Lower lobe of right lung (tissue), 2 donors: ENCODE data around the gene SORCS1. TPM values are rescaled to one million over a fixed set of nuclear protein-coding genes. Genes with fewer than 3 reads are reported as not detected.

ENCODE experiments used
- ATAC-seq, 2 donors: fragments of 200-7000 bp; cut with Tn5 transposase; one replicate each; pipeline ENCODE4 v1.9.1; 2020 to 2022; ENCODE audit warnings: mild to moderate bottlenecking in 2 of 2, moderate library complexity in 2 of 2
- DNase-seq: peaks from one replicate; pipeline ENCODE4 v3.0.0-alpha.2; 2020
- H3K27ac ChIP-seq: fragments of 200-600 bp; one replicate; pipeline ENCODE4 v1.8.0; 2022
- H3K27me3 ChIP-seq: fragments of 200-600 bp; one replicate; pipeline ENCODE4 v1.8.0; 2022; ENCODE audit warnings: low read depth
- H3K36me3 ChIP-seq: fragments of 200-600 bp; one replicate; pipeline ENCODE4 v1.8.0; 2022; ENCODE audit warnings: mild to moderate bottlenecking
- H3K4me1 ChIP-seq: fragments of 200-600 bp; one replicate; pipeline ENCODE4 v1.8.0; 2022
- H3K4me3 ChIP-seq: fragments of 200-600 bp; one replicate; pipeline ENCODE4 v1.8.0; 2022; ENCODE audit warnings: mild to moderate bottlenecking
- H3K9me3 ChIP-seq: fragments of 200-600 bp; one replicate; pipeline ENCODE4 v1.8.0; 2022
- CTCF ChIP-seq: fragments of 200-600 bp; IDR thresholded peaks from one replicate; pipeline ENCODE4 v1.8.0; 2022; ENCODE audit warnings: antibody characterized with exemption, mild to moderate bottlenecking
- intact Hi-C: fragments of 100-400 bp; cut with DNase I; formaldehyde crosslinking; loops from one replicate; pipeline ENCODE4 v1.11.0; 2022
- total RNA-seq: library from RNA; stranded (reverse); fragmentation: NEBNext Ultra II Directional; extraction: Animal tissue kit (Norgen Biotek cat#: 25700); gene quantifications from one replicate; pipeline ENCODE4 v1.2.1, GENCODE V29; 2021
- donor health status: DM: no; HTN: yes; CAD: no; lungs with severe emphysema.

Gene SORCS1
- total RNA-seq, 1 donor from 2014 or later = 0.15 TPM

- ATAC-seq (no peak), DNase-seq (no peak)
- Histone ChIP-seq H3K27ac (no peak overlapping the region), H3K4me3 (no peak overlapping the region), H3K9me3 (no peaks in the 10 kb centered on the region), H3K36me3 (no peaks in the 10 kb centered on the region), H3K27me3 (no peaks in the 10 kb centered on the region), H3K4me1 (no peaks in the 10 kb centered on the region)
- intact Hi-C loops = no loop called here
- TF ChIP-seq CTCF = no peak
Observed at GRCh38 chr10:107139237-107139636, 25.3 kb downstream of the SORCS1 start.

GRCh38 chr10:107133656-107134055 lies 30.9 kb downstream of the SORCS1 start:
- no peak for DNase-seq
- H3K4me3 ChIP-seq = no peak overlapping the region
- H3K36me3 ChIP-seq = no peaks in the 10 kb centered on the region
- H3K27me3 ChIP-seq = no peaks in the 10 kb centered on the region
- no peak for ATAC-seq
- no peak for TF ChIP-seq CTCF
- intact Hi-C loops = no loop called here
- no peaks in the 10 kb centered on the region for H3K9me3 ChIP-seq
- H3K4me1 ChIP-seq = no peaks in the 10 kb centered on the region
- no peak overlapping the region for H3K27ac ChIP-seq

- ATAC-seq (no peak), DNase-seq (no peak)
- Histone ChIP-seq H3K4me1 (no peaks in the 10 kb centered on the region), H3K27ac (no peak overlapping the region), H3K4me3 (no peak overlapping the region), H3K27me3 (no peaks in the 10 kb centered on the region), H3K36me3 (no peaks in the 10 kb centered on the region), H3K9me3 (no peaks in the 10 kb centered on the region)
- intact Hi-C loops = no loop called here
- no peak for TF ChIP-seq CTCF
Observed at GRCh38 chr10:107129000-107129399, 35.5 kb downstream of the SORCS1 start.

- intact Hi-C loops = no loop called here
- Histone ChIP-seq H3K4me3 (no peak overlapping the region), H3K9me3 (no peaks in the 10 kb centered on the region), H3K27ac (no peak overlapping the region), H3K4me1 (no peaks in the 10 kb centered on the region), H3K36me3 (no peaks in the 10 kb centered on the region), H3K27me3 (no peaks in the 10 kb centered on the region)
- DNase-seq (no peak), ATAC-seq (no peak)
- no peak for TF ChIP-seq CTCF
Observed at GRCh38 chr10:107126512-107127065, 37.9 kb downstream of the SORCS1 start.

GRCh38 chr10:107122703-107123102 lies 41.8 kb downstream of the SORCS1 start:
- DNase-seq (no peak), ATAC-seq (no peak)
- H3K27ac ChIP-seq = no peak overlapping the region
- intact Hi-C loops = no loop called here
- no peaks in the 10 kb centered on the region for H3K36me3 ChIP-seq
- no peaks in the 10 kb centered on the region for H3K9me3 ChIP-seq
- no peak overlapping the region for H3K4me3 ChIP-seq
- no peaks in the 10 kb centered on the region for H3K4me1 ChIP-seq
- TF ChIP-seq CTCF = no peak
- no peaks in the 10 kb centered on the region for H3K27me3 ChIP-seq

- H3K27me3 ChIP-seq = no peaks in the 10 kb centered on the region
- no peak for TF ChIP-seq CTCF
- ATAC-seq (no peak), DNase-seq (no peak)
- H3K9me3 ChIP-seq = no peaks in the 10 kb centered on the region
- H3K4me3 ChIP-seq = no peak overlapping the region
- H3K36me3 ChIP-seq = no peaks in the 10 kb centered on the region
- H3K27ac ChIP-seq = no peak overlapping the region
- intact Hi-C loops = no loop called here
- H3K4me1 ChIP-seq = no peaks in the 10 kb centered on the region
Observed at GRCh38 chr10:107118866-107119265, 45.6 kb downstream of the SORCS1 start.
